Dendritic cell treated with granulocyte-macrophage colony-stimulating factor and Interleukin-4, amounts not matched to agents 40 ng/mL and 50 ng/mL, for 4 days (primary cell): ENCODE results near the gene ANTXR1.
A peak's percentile ranks its signal among the peaks of the same experiment; 100 is the strongest.

Source experiments
- H3K27ac Mint-ChIP-seq: one replicate; pipeline ENCODE4 v1.8.0; 2022; ENCODE audit warnings: mild to moderate bottlenecking, mixed read lengths
- H3K27me3 Mint-ChIP-seq: one replicate; pipeline ENCODE4 v1.8.0; 2022; ENCODE audit warnings: mild to moderate bottlenecking, mixed read lengths
- H3K36me3 Mint-ChIP-seq: one replicate; pipeline ENCODE4 v1.8.0; 2022; ENCODE audit warnings: low read depth, mixed read lengths
- H3K4me1 Mint-ChIP-seq: one replicate; pipeline ENCODE4 v1.8.0; 2022; ENCODE audit warnings: low read depth, mixed read lengths
- H3K4me3 Mint-ChIP-seq: one replicate; pipeline ENCODE4 v1.8.0; 2022; ENCODE audit warnings: mild to moderate bottlenecking, moderate library complexity, mixed read lengths
- H3K9me3 Mint-ChIP-seq: one replicate; pipeline ENCODE4 v1.8.0; 2022; ENCODE audit warnings: mixed read lengths
- intact Hi-C: fragments of 100-400 bp; cut with micrococcal nuclease; formaldehyde crosslinking; loops from one replicate; pipeline ENCODE4 v1.15.0; 2022

ANTXR1 gene

DNA sequence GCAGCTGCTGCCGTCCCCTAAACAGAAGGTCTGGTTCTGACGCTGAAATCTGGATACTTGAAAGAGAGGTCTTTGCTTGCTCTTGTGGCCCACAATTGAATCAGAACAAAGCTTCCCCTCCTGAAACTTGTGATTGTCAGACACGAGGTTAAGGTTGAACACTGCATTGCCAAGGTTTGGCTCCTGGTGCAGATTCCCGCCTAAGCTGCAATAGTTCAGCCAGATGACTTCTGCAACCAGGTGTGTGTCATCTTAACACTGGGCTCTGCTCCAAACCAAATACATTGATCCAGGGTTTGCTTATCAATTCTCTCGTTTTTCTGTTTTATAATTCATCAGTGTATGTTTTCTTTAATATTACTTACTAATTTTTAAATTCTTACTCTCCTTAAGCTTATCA is 23.9 kb upstream of the ANTXR1 start:
- Mint-ChIP-seq H3K27me3 (peaks cover 8% of the 10 kb centered on the region), H3K36me3 (no peaks in the 10 kb centered on the region), H3K4me1 (no peaks in the 10 kb centered on the region), H3K4me3 (no peak overlapping the region), H3K9me3 (no peaks in the 10 kb centered on the region), H3K27ac (no peak overlapping the region)
- intact Hi-C loops, result no loop called here

DNA sequence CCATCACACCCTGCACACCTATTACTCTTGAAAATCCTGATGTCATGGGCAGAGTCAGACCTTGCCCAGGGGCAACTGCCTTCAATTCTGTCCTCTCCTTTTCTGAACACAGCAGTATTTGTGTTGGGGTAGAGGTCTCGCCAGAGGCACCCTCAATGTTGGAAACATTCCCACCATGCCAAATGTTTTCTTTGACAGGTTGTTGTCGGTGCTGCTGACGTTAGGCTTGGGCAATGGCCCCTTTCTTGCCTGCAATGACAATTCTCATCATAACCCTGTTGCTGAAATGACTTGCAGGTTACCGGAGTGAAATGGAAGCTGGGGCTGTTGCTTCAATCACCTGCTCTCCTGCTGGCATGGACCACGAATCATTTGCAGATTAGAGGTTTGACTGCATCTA is 20.6 kb upstream of the ANTXR1 start:
- intact Hi-C loops, result no loop called here
- Mint-ChIP-seq H3K4me3 (no peak overlapping the region), H3K36me3 (no peaks in the 10 kb centered on the region), H3K9me3 (no peaks in the 10 kb centered on the region), H3K27me3 (peaks cover 14% of the 10 kb centered on the region), H3K27ac (no peak overlapping the region), H3K4me1 (no peaks in the 10 kb centered on the region)

DNA sequence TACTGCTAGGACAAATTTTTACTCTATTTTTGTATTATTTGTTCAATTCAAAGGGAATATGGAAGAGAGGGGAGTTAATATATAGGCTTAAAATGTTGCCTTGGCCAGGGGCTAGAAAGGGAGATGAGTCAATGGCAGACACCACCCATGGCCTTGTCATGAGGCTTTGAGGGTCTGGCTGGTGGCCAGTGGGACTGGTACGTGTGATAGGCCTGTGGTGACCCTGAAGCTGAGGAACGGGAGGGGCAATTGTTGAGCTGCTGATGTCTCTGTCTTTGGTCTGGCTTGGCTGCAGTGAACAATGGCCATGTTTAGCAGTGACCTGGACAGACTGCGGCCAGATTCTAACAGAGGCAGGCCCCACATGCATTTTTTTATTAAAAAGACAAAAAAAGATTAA is 20.0 kb upstream of the ANTXR1 start:
- Mint-ChIP-seq H3K4me1 (no peaks in the 10 kb centered on the region), H3K27ac (no peak overlapping the region), H3K4me3 (no peak overlapping the region), H3K9me3 (no peaks in the 10 kb centered on the region), H3K36me3 (no peaks in the 10 kb centered on the region), H3K27me3 (peaks cover 14% of the 10 kb centered on the region)
- intact Hi-C loops, result no loop called here

DNA sequence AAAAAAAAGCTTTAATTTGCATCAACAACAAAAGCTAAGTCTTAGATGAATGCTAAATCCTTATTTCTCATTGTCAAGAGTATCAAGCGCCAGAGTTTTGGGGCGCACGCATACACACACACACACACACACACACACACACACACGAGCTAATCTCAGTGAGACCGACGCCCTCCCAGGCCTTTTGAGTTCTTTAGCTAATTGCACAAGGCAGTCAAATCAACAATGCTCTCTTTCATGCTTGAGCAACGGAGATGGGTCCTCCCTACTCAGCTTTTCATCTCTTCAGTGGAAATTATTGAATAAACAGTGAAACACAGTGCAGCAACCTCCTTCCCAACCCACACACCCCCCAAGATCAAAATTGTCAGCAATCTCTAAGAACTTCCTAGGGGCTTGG is 19.3 kb upstream of the ANTXR1 start:
- H3K4me3 Mint-ChIP-seq, result no peak overlapping the region
- no peaks in the 10 kb centered on the region for H3K9me3 Mint-ChIP-seq
- H3K27me3 Mint-ChIP-seq, result peaks cover 15% of the 10 kb centered on the region
- H3K27ac Mint-ChIP-seq, result no peak overlapping the region
- intact Hi-C loops, result no loop called here
- H3K4me1 Mint-ChIP-seq, result no peaks in the 10 kb centered on the region
- no peaks in the 10 kb centered on the region for H3K36me3 Mint-ChIP-seq

DNA sequence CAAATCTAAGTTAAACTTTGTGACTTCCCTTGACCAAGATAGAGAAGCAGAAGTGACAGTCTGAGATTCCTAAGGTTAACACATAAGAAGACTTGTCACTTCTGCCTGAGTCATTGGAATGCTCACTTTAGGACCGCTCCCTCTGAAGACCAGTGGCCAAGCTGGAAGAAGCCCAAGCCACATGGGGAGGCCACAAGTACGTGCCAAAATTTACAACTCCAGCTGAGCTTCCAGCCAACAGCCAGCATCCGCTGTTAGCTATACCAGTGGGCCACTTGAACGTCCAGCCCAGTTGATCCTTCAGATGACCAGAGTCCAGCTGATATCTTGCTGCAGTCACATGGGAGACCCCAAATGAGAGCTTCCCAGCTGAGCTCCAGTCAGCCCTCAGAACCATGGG is 18.1 kb upstream of the ANTXR1 start:
- Mint-ChIP-seq H3K27ac (no peak overlapping the region), H3K27me3 (peaks cover 21% of the 10 kb centered on the region), H3K4me1 (no peaks in the 10 kb centered on the region)

DNA sequence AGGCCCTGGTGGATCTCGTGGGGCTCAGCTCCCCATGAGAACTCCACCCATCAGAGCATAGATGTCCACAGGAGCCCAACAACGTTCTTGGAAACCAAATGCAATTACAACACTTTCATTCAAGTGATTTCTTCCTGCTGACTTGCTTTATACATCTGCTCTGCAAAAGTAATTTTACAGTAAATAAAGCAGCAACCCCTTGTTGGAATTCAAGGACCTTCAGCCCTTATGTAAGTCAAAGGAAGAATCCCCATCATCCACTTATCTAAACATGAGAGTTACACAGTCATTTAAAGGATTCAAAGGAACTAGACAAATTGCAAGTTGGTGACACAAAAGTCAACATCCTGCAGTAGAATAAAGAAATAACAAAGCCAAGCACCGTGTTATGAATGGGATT is 17.1 kb upstream of the ANTXR1 start:
- Mint-ChIP-seq H3K36me3 (no peaks in the 10 kb centered on the region), H3K4me1 (no peaks in the 10 kb centered on the region), H3K27ac (no peak overlapping the region), H3K4me3 (no peak overlapping the region), H3K27me3 (peaks cover 15% of the 10 kb centered on the region), H3K9me3 (no peaks in the 10 kb centered on the region)
- intact Hi-C loops, result no loop called here

More for the DNA sequence above, 18.1 kb upstream of the ANTXR1 start:
- Mint-ChIP-seq H3K9me3 (no peaks in the 10 kb centered on the region), H3K4me3 (no peak overlapping the region), H3K36me3 (no peaks in the 10 kb centered on the region)
- intact Hi-C loops, result no loop called here

DNA sequence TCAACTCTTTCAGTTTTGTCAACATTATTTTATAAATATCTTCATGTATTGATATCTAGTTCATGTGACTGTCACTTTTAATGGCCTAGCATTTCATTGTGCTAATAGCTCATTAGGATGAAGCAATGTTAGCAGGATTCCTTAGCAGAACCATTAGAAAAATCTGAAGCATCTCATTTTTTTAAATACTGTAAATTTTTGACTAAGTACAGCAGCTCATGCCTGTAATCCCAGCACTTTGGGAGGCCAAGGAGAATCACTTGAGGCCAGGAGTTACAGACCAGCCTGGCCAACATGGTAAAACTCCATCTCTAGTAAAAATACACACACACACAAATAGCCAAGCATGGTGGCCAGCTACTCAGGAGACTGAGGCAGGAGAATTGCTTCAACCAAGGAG is 15.6 kb upstream of the ANTXR1 start:
- intact Hi-C loops, result no loop called here
- Mint-ChIP-seq H3K36me3 (no peaks in the 10 kb centered on the region), H3K27ac (no peak overlapping the region), H3K27me3 (peaks cover 16% of the 10 kb centered on the region), H3K4me3 (no peak overlapping the region), H3K4me1 (no peaks in the 10 kb centered on the region), H3K9me3 (peaks cover 12% of the 10 kb centered on the region)

DNA sequence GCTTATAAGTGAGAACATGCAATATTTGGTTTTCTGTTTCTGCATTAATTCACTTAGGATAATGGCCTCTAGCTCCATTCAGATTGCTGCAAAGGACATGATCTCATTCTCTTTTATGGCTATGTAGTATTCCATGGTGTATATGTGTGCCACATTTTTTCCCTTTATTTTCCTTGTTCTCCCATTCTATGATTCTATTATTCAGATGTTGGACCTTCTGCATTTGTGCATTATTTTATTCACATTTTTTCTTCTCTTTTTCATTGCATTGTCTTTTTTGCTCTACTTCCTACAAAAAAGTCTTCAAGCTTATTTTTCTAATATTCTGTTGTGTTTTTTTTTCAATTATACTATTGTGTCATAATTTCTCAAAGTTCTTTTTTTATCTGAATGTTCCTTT is 11.1 kb upstream of the ANTXR1 start:
- intact Hi-C loops, result loop anchor here (5.0 kb wide), 1 partner anchor 45 kb away; no protein-coding TSS in a partner anchor
- H3K27ac Mint-ChIP-seq, result no peak overlapping the region
- peaks cover 16% of the 10 kb centered on the region for H3K9me3 Mint-ChIP-seq
- H3K4me1 Mint-ChIP-seq, result peaks cover 6% of the 10 kb centered on the region
- no peaks in the 10 kb centered on the region for H3K36me3 Mint-ChIP-seq
- H3K4me3 Mint-ChIP-seq, result no peak overlapping the region
- H3K27me3 Mint-ChIP-seq, result peaks cover 10% of the 10 kb centered on the region

DNA sequence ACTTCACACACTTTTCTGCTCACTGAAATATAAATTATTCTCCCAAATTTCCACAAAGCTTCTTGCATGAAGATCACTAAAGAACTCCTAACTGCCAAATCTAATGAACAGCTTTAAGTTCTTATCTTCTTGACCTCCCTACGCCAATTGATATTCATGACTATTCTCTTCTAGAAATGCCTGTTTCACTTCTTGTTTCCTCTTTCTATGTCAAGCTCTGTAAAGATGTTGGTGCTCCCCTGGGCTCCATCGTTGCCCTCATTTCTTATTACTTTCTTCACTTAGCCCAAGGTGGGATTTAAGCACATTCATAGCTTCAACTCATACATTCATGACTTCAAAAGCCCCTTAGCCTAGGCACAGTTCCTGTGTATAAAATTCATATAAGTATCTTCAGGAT is 9.2 kb upstream of the ANTXR1 start:
- intact Hi-C loops, result loop anchor here (5.0 kb wide), 1 partner anchor 46 kb away; no protein-coding TSS in a partner anchor
- Mint-ChIP-seq H3K9me3 (peaks cover 16% of the 10 kb centered on the region), H3K27ac (no peak overlapping the region), H3K36me3 (no peaks in the 10 kb centered on the region), H3K4me1 (peaks cover 6% of the 10 kb centered on the region), H3K27me3 (peaks cover 8% of the 10 kb centered on the region), H3K4me3 (no peak overlapping the region)

DNA sequence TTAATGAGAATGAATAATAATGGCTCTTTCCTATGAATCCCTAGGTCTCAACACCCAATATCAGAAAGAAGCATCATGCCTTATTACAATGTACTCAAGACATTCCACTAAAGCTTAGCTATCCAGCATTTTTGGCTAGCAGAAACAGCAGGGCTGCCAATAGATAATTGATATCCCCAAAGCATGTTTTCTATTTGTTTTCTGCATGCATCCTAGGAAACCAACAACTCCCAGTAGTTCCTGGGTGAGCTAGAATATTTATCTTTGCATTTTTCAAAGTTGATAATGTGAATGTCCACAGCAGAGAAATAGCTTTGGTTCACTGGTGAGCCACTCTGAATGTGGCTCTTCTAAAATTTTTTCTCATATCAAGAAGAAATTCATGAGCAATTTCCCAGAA is 5.8 kb upstream of the ANTXR1 start:
- H3K9me3 Mint-ChIP-seq, result peaks cover 6% of the 10 kb centered on the region
- no peak overlapping the region for H3K27ac Mint-ChIP-seq
- H3K27me3 Mint-ChIP-seq, result peaks cover 20% of the 10 kb centered on the region
- H3K36me3 Mint-ChIP-seq, result no peaks in the 10 kb centered on the region
- H3K4me3 Mint-ChIP-seq, result no peak overlapping the region
- peaks cover 10% of the 10 kb centered on the region for H3K4me1 Mint-ChIP-seq
- intact Hi-C loops, result no loop called here

DNA sequence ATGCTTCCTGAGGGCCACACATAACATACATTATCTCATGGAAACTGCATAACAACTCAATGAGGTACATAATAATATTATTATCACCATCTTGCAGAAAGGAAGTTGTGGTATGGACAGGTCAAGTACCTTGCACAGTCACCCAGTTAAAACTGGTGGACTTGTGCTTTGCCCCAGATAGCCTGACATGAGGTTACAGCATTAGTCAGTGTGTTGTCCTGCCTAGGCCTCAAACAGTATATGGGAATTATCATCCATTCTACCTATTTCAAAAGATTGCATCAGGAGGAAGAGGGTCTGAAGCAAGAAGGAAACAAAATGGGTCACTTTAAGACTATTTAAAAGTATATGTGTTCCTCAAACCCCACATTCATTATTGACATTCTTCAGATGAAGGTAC is 5.4 kb upstream of the ANTXR1 start:
- H3K27ac Mint-ChIP-seq, result no peak overlapping the region
- peaks cover 2% of the 10 kb centered on the region for H3K9me3 Mint-ChIP-seq
- intact Hi-C loops, result no loop called here
- peaks cover 24% of the 10 kb centered on the region for H3K27me3 Mint-ChIP-seq
- no peak overlapping the region for H3K4me3 Mint-ChIP-seq
- no peaks in the 10 kb centered on the region for H3K36me3 Mint-ChIP-seq
- peaks cover 15% of the 10 kb centered on the region for H3K4me1 Mint-ChIP-seq

DNA sequence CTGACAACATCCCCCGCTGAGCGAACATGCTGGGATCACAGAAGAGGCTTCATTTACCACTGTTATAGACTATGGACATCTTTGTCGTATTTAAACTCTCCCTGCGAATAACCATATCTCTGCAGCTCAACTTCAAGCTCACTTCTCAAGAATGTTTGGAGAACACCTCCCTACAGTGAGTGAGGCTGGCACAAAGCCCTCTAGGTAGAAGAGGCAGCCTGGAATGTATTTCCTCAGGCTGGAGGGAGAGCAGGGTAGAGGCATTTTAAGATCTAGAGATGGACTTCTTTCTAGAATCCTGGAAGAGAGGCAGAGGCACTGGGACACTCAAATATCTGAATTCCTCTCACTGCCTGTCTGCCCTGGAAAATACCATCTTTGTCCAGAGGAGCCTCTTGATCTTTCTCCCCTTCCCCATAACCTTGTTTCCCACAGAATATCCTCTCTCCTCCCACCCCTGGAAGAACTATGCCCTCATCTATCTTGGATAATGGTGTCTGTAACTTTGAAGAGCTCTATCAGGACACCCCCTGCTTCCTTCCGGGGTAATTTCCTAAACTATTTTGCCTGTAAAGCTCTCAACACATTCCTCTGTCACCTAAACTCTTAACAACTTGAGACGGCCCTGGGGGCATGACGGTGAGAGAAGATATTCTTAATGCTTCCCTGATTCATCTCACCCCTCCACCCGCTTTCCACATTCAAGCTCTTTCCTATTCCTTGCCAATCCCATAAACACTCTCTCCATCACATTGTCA is 2.4 kb upstream of the ANTXR1 start:
- H3K36me3 Mint-ChIP-seq, result no peaks in the 10 kb centered on the region
- no peak overlapping the region for H3K4me3 Mint-ChIP-seq
- H3K27ac Mint-ChIP-seq, result no peak overlapping the region
- H3K27me3 Mint-ChIP-seq, result peaks cover 49% of the 10 kb centered on the region
- peaks cover 27% of the 10 kb centered on the region for H3K4me1 Mint-ChIP-seq
- no peaks in the 10 kb centered on the region for H3K9me3 Mint-ChIP-seq
- intact Hi-C loops, result no loop called here

DNA sequence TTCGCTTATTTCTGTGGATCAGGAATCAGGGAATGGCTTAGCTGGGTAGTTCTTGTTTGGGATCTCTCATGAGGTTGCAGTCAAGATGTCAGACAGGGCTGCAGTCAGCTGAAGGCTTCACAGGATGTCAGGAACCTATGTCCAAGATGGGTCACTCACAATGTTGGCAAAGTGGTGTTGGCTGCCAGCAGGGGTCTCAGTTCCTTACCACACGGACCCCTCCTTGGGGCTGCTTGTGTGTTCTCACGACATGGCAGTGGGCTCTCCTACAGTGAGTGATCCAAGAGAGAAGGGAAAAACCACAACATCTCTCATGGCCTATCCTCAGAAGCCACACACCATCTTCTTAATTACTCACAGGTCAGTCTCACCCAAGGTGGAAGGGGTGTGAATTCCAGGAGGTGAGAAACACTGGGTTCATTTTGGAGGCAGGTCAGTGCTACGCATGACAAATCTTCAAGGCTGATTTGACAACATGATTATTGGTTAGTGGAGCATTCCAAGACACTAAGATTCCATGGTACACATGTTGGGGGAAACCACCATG is 1.3 kb upstream of the ANTXR1 start:
- Mint-ChIP-seq H3K27ac (no peak overlapping the region), H3K36me3 (no peaks in the 10 kb centered on the region), H3K27me3 (peaks cover 49% of the 10 kb centered on the region), H3K9me3 (no peaks in the 10 kb centered on the region), H3K4me3 (no peak overlapping the region), H3K4me1 (peaks cover 27% of the 10 kb centered on the region)
- intact Hi-C loops, result loop anchor here (2.0 kb wide), 1 partner anchor 67 kb away; no protein-coding TSS in a partner anchor

DNA sequence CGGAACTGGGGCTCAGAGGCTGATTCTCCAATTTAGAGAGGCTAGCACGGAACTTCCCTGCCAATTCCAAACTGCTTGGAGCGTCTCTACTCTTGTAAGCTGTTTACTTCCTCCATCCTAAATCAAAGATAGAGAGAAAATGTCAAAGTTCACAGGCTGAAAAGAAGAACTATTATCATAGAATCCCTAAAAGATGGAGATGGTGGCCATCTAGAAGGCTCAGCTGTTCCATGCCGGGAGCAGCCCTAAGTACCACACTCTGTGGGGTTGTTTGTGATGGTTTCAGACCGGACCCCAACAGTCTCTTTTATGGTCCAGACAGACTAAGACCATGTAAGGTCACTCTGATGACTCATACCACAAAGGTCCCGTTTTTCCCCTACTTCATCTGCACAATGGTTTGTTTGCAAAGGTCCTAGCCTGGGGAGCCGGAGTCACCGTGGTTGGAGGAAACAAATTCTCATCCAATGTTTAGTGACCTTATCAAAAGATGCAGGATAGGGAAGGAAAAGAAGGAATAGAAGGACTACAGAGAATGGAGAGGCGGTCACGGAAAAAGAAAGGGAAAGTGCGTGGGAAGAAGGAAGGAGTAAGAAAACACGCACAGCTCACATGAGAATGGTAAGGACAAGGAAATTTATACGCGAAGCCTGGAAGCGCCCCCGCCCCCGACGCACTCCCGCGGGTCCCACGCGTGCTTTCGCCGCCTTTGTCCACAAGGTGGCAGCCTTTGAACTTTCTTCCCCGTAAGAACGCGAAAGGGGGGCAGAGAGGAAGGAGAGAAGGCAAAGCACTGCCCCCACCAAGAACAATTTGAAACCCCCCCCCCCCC is 453 bp upstream of the ANTXR1 start:
- Mint-ChIP-seq H3K9me3 (no peaks in the 10 kb centered on the region), H3K27ac (peak overlapping the region; percentile 35), H3K4me3 (peak overlapping the region; percentile 77), H3K27me3 (peaks cover 57% of the 10 kb centered on the region), H3K36me3 (no peaks in the 10 kb centered on the region), H3K4me1 (peaks cover 27% of the 10 kb centered on the region)
- intact Hi-C loops, result loop anchor here (2.0 kb wide), 1 partner anchor 68 kb away; no protein-coding TSS in a partner anchor
